Activated T-cell treated with anti-CD3 and anti-CD28 coated beads for 4 hours (primary cell): ENCODE measurements around the gene KLHL5.

ENCODE experiments used
- DNase-seq: peaks from one replicate; pipeline ENCODE4 v3.0.0-alpha.2; 2020

KLHL5 gene

GRCh38 chr4:39044956-39045826, 16.8 kb upstream of the KLHL5 start:
- DNase-seq, result no peak

- no peak for DNase-seq
Observed at GRCh38 chr4:39045827-39046221, 16.2 kb upstream of the KLHL5 start.

GRCh38 chr4:39046249-39046648, 15.8 kb upstream of the KLHL5 start:
- no peak for DNase-seq

GRCh38 chr4:39047681-39048080, 14.4 kb upstream of the KLHL5 start:
- no peak for DNase-seq

- DNase-seq, result no peak
Observed at GRCh38 chr4:39048311-39048710, 13.7 kb upstream of the KLHL5 start.

GRCh38 chr4:39050590-39050989, 11.4 kb upstream of the KLHL5 start:
- DNase-seq, result no peak

GRCh38 chr4:39051492-39051891, 10.5 kb upstream of the KLHL5 start:
- no peak for DNase-seq

- DNase-seq, result no peak
Observed at GRCh38 chr4:39053983-39054382, 8.0 kb upstream of the KLHL5 start.

GRCh38 chr4:39054497-39054896, 7.5 kb upstream of the KLHL5 start:
- DNase-seq, result no peak

- no peak for DNase-seq
Observed at GRCh38 chr4:39056023-39056422, 6.0 kb upstream of the KLHL5 start.

- DNase-seq, result no peak
Observed at GRCh38 chr4:39061457-39061856, 575 bp upstream of the KLHL5 start.

GRCh38 chr4:39062770-39063097, 702 bp downstream of the KLHL5 start:
- no peak for DNase-seq

- DNase-seq, result no peak
Observed at GRCh38 chr4:39063430-39063829, 1.4 kb downstream of the KLHL5 start.

- DNase-seq, result no peak
Observed at GRCh38 chr4:39066371-39066770, 4.3 kb downstream of the KLHL5 start.

- no peak for DNase-seq
Observed at GRCh38 chr4:39067031-39067430, 5.0 kb downstream of the KLHL5 start.

- DNase-seq, result no peak
Observed at GRCh38 chr4:39067451-39067850, 5.4 kb downstream of the KLHL5 start.

- DNase-seq, result no peak
Observed at GRCh38 chr4:39068907-39069306, 6.9 kb downstream of the KLHL5 start.

GRCh38 chr4:39078829-39079228, 16.8 kb downstream of the KLHL5 start:
- DNase-seq, result no peak

GRCh38 chr4:39083164-39083563, 21.1 kb downstream of the KLHL5 start:
- no peak for DNase-seq

GRCh38 chr4:39085891-39086290, 23.9 kb downstream of the KLHL5 start:
- no peak for DNase-seq

GRCh38 chr4:39096847-39097246, 34.8 kb downstream of the KLHL5 start:
- DNase-seq, result no peak

- no peak for DNase-seq
Observed at GRCh38 chr4:39097290-39097689, 35.3 kb downstream of the KLHL5 start.

- DNase-seq, result no peak
Observed at GRCh38 chr4:39102297-39102696, 40.3 kb downstream of the KLHL5 start.

GRCh38 chr4:39103291-39103690, 41.3 kb downstream of the KLHL5 start:
- no peak for DNase-seq

GRCh38 chr4:39104255-39104654, 42.2 kb downstream of the KLHL5 start:
- DNase-seq, result no peak
